ENCODE results near the gene GFOD1. TPM values are rescaled to one million over a fixed set of nuclear protein-coding genes. Genes with fewer than 3 reads are reported as not detected.

The GFOD1 gene
- total RNA-seq, 1 donor from 2014 or later = 0.81 TPM

- peaks cover 14% of the 10 kb centered on the region for H3K27me3 Mint-ChIP-seq
- no peaks in the 10 kb centered on the region for H3K4me1 Mint-ChIP-seq (ENCODE audit: low read depth)
- no peak overlapping the region for H3K4me3 Mint-ChIP-seq (ENCODE audit: low read depth)
- peak; percentile 72 for DNase-seq (ENCODE audit: low spot score, unreplicated experiment)
- TF ChIP-seq, protein P1, sequence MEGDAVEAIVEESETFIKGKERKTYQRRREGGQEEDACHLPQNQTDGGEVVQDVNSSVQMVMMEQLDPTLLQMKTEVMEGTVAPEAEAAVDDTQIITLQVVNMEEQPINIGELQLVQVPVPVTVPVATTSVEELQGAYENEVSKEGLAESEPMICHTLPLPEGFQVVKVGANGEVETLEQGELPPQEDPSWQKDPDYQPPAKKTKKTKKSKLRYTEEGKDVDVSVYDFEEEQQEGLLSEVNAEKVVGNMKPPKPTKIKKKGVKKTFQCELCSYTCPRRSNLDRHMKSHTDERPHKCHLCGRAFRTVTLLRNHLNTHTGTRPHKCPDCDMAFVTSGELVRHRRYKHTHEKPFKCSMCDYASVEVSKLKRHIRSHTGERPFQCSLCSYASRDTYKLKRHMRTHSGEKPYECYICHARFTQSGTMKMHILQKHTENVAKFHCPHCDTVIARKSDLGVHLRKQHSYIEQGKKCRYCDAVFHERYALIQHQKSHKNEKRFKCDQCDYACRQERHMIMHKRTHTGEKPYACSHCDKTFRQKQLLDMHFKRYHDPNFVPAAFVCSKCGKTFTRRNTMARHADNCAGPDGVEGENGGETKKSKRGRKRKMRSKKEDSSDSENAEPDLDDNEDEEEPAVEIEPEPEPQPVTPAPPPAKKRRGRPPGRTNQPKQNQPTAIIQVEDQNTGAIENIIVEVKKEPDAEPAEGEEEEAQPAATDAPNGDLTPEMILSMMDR (IDR thresholded peaks at IDR 0.05; ENCODE audit: unreplicated experiment) = peak; percentile 87
- no peaks in the 10 kb centered on the region for H3K9me3 Mint-ChIP-seq (ENCODE audit: low read depth)
- H3K27ac Mint-ChIP-seq = no peak overlapping the region
- no peaks in the 10 kb centered on the region for H3K36me3 Mint-ChIP-seq (ENCODE audit: insufficient read depth)
Observed at GRCh38 chr6:13336553-13336952, 150.8 kb downstream of the GFOD1 start.

DNA sequence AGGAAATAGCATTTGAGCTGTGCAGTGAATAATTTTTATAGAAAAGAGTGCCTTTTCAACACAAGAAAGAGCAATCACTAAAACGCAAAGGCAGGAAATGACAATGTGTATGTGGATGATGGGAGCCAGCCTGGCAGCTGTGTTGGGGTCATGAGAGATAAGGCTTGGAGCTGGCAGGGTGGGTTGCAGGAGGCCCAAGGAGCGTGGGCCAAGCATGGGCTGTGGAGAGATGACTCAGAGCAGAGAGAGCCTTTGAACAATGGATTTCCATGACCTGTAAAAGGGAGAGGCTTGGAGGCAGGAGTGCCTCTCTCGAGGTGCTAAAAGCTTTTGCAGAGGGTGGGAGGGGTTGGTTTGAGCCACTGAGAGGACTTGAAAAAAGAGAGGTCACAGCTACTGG is 152.4 kb downstream of the GFOD1 start:
- TF ChIP-seq, protein P1 (IDR thresholded peaks at IDR 0.05; ENCODE audit: unreplicated experiment) = no peak
- no peaks in the 10 kb centered on the region for H3K36me3 Mint-ChIP-seq (ENCODE audit: insufficient read depth)
- peak overlapping the region; percentile 1 for H3K27ac Mint-ChIP-seq
- H3K4me3 Mint-ChIP-seq (ENCODE audit: low read depth) = no peak overlapping the region
- DNase-seq (ENCODE audit: low spot score, unreplicated experiment) = no peak
- no peaks in the 10 kb centered on the region for H3K9me3 Mint-ChIP-seq (ENCODE audit: low read depth)
- H3K4me1 Mint-ChIP-seq (ENCODE audit: low read depth) = no peaks in the 10 kb centered on the region
- peaks cover 14% of the 10 kb centered on the region for H3K27me3 Mint-ChIP-seq

- no peak overlapping the region for H3K4me3 Mint-ChIP-seq (ENCODE audit: low read depth)
Observed at GRCh38 chr6:13332349-13332706, 155.1 kb downstream of the GFOD1 start.

GRCh38 chr6:13331516-13332348 is 155.7 kb downstream of the GFOD1 start:
- H3K4me1 Mint-ChIP-seq (ENCODE audit: low read depth) = peaks cover 17% of the 10 kb centered on the region
- H3K4me3 Mint-ChIP-seq (ENCODE audit: low read depth) = no peak overlapping the region
- no peak for DNase-seq (ENCODE audit: low spot score, unreplicated experiment)
- H3K27ac Mint-ChIP-seq = no peak overlapping the region
- no peaks in the 10 kb centered on the region for H3K9me3 Mint-ChIP-seq (ENCODE audit: low read depth)
- TF ChIP-seq, protein P1 (IDR thresholded peaks at IDR 0.05; ENCODE audit: unreplicated experiment) = peak; percentile 58
- H3K36me3 Mint-ChIP-seq (ENCODE audit: insufficient read depth) = no peaks in the 10 kb centered on the region
- H3K27me3 Mint-ChIP-seq = peaks cover 14% of the 10 kb centered on the region

More at GRCh38 chr6:13332349-13332706, 155.1 kb downstream of the GFOD1 start:
- Mint-ChIP-seq H3K27me3 (peaks cover 14% of the 10 kb centered on the region), H3K36me3 (ENCODE audit: insufficient read depth) (no peaks in the 10 kb centered on the region), H3K27ac (no peak overlapping the region), H3K4me1 (ENCODE audit: low read depth) (peaks cover 13% of the 10 kb centered on the region), H3K9me3 (ENCODE audit: low read depth) (no peaks in the 10 kb centered on the region)
- no peak for DNase-seq (ENCODE audit: low spot score, unreplicated experiment)
- TF ChIP-seq, protein P1 (IDR thresholded peaks at IDR 0.05; ENCODE audit: unreplicated experiment) = no peak

DNA sequence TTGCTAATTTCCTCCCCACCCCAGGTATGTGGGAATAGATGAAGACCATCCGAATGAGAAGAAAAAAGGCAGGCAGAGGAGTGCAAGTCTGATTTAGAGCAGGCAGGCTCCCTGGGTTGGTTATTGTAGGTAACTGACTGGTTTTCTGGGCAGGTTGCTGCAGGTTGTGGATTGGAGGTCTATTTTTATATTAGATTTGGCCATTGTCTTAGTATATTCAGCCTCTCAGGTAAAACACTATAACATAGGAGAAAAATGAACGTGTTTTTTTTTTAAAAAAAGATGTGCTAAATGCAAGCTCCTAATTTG is 158.6 kb downstream of the GFOD1 start:
- H3K27me3 Mint-ChIP-seq = peaks cover 7% of the 10 kb centered on the region
- no peaks in the 10 kb centered on the region for H3K9me3 Mint-ChIP-seq (ENCODE audit: low read depth)
- no peak for DNase-seq (ENCODE audit: low spot score, unreplicated experiment)
- peak overlapping the region; percentile 92 for H3K4me3 Mint-ChIP-seq (ENCODE audit: low read depth)
- TF ChIP-seq, protein P1 (IDR thresholded peaks at IDR 0.05; ENCODE audit: unreplicated experiment) = no peak
- peaks cover 22% of the 10 kb centered on the region for H3K4me1 Mint-ChIP-seq (ENCODE audit: low read depth)
- peak overlapping the region; percentile 97 for H3K27ac Mint-ChIP-seq
- peaks cover 6% of the 10 kb centered on the region for H3K36me3 Mint-ChIP-seq (ENCODE audit: insufficient read depth)

Data from progenitor cell of endocrine pancreas (in vitro differentiated cells).